Small intestine (tissue), 7 donors: Measurements from ENCODE around the gene ADAP1. TPM values are rescaled to one million over a fixed set of nuclear protein-coding genes. Genes with fewer than 3 reads are reported as not detected.
"Not testable (repeated sequence)": the region's sequence is repeated elsewhere in the genome, so short reads cannot be mapped to it uniquely, and the experiment has no call there.

Experiments used
- DNase-seq, 2 donors: peaks; one replicate each; pipeline versions ENCODE4 v3.0.0 to v3.0.0-alpha.2; 2013
- FAIRE-seq: peaks from 2 replicates; lab custom pipeline; 2012; peaks lifted over from hg19 to GRCh38; lab: Jason Lieb, UNC
- H3K27ac ChIP-seq, 3 donors: one replicate each; pipeline ENCODE4 v1.5.1; 2013; ENCODE audit warnings: low read length in 2 of 3, mild to moderate bottlenecking in 2 of 3, control low read depth in 1 of 3, inconsistent platforms in 1 of 3, low read depth in 1 of 3, moderate library complexity in 1 of 3
- H3K27me3 ChIP-seq, 3 donors: one replicate each; pipeline ENCODE4 v1.6.1; 2013; ENCODE audit warnings: low read length in 3 of 3, inconsistent platforms in 1 of 3; ENCODE audit not compliant: control insufficient read depth in 3 of 3, insufficient read depth in 3 of 3
- H3K36me3 ChIP-seq, 3 donors: one replicate each; pipeline ENCODE4 v1.6.1; 2013; ENCODE audit warnings: low read length in 3 of 3, inconsistent platforms in 1 of 3, low read depth in 1 of 3, mild to moderate bottlenecking in 1 of 3, moderate library complexity in 1 of 3; ENCODE audit not compliant: control insufficient read depth in 3 of 3, insufficient read depth in 2 of 3
- H3K4me1 ChIP-seq, 3 donors: one replicate each; pipeline ENCODE4 v1.6.1; 2013; ENCODE audit warnings: low read length in 2 of 3, inconsistent platforms in 1 of 3, low read depth in 1 of 3, mild to moderate bottlenecking in 1 of 3, moderate library complexity in 1 of 3; ENCODE audit not compliant: control insufficient read depth in 3 of 3, insufficient read depth in 2 of 3
- H3K4me3 ChIP-seq, 3 donors: one replicate each; pipeline ENCODE4 v1.5.1; 2013; ENCODE audit warnings: low read length in 3 of 3, control low read depth in 1 of 3, inconsistent platforms in 1 of 3, low read depth in 1 of 3, mild to moderate bottlenecking in 1 of 3, moderate library complexity in 1 of 3
- H3K9me3 ChIP-seq, 2 donors: one replicate each; pipeline ENCODE4 v1.6.1; 2013; ENCODE audit warnings: low read depth in 1 of 2, low read length in 1 of 2; ENCODE audit not compliant: control insufficient read depth in 2 of 2, insufficient read depth in 1 of 2
- WGBS, 3 donors: extraction: QIAGEN DNeasy Blood & Tissue Kit; methylation state at CpG; one replicate each; pipeline ENCODE4 v1.1.7; 2013; 5-methylcytosine and 5-hydroxymethylcytosine counted together
- polyA plus RNA-seq, 4 donors: library from polyadenylated mRNA; stranded (reverse) in 3 of 4; unstranded in 1 of 4; fragments of 200-250 nt in 3 of 4; fragments of 120-200 nt in 1 of 4; gene quantifications; one replicate each; pipeline versions ENCODE4 v1.2.1 to v1.2.3, GENCODE V29; 2013
- donor health status: healthy with polysubstance abuse.
- donor health status: control.
- donor health status: control.
- donor health status: Bipolar disorder and iron deficiency.
- donor health status: healthy.

ADAP1 gene
- polyA plus RNA-seq, 4 donors: 69.2 to 113 (median 86.7) TPM

DNA sequence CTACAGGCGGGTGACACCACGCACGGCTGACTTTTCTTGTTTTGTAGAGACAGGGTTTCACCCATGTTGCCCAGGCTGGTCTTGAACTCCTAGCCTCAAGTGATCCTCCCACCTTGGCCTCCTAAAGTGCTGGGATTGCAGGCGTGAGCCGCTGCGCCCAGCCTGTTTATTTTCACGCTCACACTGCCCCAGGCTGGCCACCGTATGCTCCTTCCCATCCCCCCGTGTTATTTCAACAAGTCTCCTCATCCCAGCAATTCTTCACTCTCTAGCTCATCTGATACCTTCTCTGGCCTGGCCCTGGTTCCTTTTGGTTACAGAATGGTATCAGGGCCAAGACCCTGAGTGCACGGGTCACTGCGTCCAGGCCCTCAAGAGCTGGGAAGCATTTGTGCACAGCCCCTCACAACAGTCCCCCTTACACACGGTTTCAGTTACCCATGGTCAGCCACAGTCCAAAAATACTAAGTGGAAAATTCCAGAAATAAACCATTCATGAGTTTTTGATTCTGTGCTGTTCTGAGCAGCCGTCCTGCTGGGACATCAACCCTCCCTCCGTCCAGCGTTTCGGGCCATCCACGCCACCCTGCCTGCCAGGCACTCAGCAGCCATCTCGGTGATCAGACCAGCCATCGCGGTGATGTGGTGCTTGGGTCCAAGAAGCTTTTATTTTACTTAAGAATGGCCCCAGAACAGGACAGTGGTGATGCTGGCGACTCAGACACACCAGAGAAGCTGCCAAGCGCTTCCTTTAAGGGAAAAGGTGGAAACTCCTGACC is 12.0 kb upstream of the ADAP1 start:
- no peak for DNase-seq
- 82 to 87% (median 84%) methylated on average over 22 of the region's 22 CpGs for WGBS, 3 donors
- peaks cover 0 to 22% (median 0%) of the 10 kb centered on the region in 3 donors for H3K4me1 ChIP-seq
- no peak overlapping the region for H3K4me3 ChIP-seq
- no peaks in the 10 kb centered on the region for H3K27me3 ChIP-seq
- no peak for FAIRE-seq
- peaks cover 0 to 8% of the 10 kb centered on the region in 2 donors for H3K9me3 ChIP-seq
- peaks cover 11 to 58% (median 11%) of the 10 kb centered on the region in 3 donors for H3K36me3 ChIP-seq
- no peak overlapping the region for H3K27ac ChIP-seq

GRCh38 chr7:964401-965231 is 10.1 kb upstream of the ADAP1 start:
- DNase-seq (peak; percentile 45 to 70), FAIRE-seq (no peak)
- 32 to 42% (median 40%) methylated on average over 26 to 27 of the region's 27 CpGs for WGBS, 3 donors
- peak overlapping the region in 1 of 3 donors; percentile 35 for H3K27ac ChIP-seq
- H3K36me3 ChIP-seq: peaks cover 11 to 42% (median 11%) of the 10 kb centered on the region in 3 donors
- H3K9me3 ChIP-seq: peaks cover 0 to 8% of the 10 kb centered on the region in 2 donors
- H3K4me1 ChIP-seq: peaks cover 0 to 22% (median 0%) of the 10 kb centered on the region in 3 donors
- no peak overlapping the region for H3K4me3 ChIP-seq
- no peaks in the 10 kb centered on the region for H3K27me3 ChIP-seq

DNA sequence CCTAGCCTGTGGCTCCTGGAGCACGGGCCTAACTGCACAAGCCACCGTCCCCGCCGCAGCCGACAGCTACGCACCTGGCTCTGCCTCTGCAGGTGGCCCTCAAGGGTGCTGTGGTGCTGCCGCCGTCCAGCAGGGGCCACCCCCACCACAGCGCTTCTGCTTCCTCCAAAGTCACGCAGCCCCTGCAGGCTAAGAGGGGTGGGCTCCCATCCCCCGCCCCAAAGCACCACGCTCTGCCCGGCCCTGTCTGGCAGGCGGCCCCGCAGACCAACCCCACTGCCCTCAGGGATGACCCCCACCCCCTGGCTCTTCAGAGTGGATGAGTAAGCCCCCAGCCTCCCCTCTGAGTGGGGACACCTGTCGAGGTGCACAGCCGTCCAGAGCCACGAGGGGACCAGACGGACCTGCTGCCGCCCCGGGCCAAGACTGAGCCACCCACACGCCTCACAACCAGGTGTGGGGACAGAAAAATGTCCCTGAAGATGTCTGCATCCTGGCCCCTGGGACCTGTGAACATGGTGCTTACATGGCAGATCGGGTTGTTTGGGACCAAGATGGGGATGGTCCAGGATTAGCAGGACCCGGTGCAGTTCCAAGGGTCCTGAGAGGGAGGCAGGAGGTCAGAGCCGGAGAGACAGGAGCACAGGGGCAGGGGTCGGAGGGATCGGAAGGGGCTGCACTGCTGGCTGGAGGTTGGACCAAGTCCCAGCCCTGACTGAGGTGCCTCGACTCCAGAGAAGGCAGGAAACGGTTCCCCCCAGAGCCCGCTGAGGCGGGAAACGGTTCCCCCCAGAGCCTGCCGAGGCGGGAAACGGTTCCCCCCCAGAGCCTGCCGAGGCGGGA is 9.0 kb upstream of the ADAP1 start:
- H3K9me3 ChIP-seq: peaks cover 0 to 8% of the 10 kb centered on the region in 2 donors
- H3K36me3 ChIP-seq: peaks cover 6 to 32% (median 8%) of the 10 kb centered on the region in 3 donors
- no peak for FAIRE-seq
- DNase-seq: peak in 1 of 2 donors; percentile 26
- H3K27ac ChIP-seq: no peak overlapping the region
- 15 to 26% (median 22%) methylated on average over 34 to 37 of the region's 37 CpGs for WGBS, 3 donors
- no peaks in the 10 kb centered on the region for H3K27me3 ChIP-seq
- H3K4me3 ChIP-seq: no peak overlapping the region
- H3K4me1 ChIP-seq: peaks cover 0 to 22% (median 0%) of the 10 kb centered on the region in 3 donors

DNA sequence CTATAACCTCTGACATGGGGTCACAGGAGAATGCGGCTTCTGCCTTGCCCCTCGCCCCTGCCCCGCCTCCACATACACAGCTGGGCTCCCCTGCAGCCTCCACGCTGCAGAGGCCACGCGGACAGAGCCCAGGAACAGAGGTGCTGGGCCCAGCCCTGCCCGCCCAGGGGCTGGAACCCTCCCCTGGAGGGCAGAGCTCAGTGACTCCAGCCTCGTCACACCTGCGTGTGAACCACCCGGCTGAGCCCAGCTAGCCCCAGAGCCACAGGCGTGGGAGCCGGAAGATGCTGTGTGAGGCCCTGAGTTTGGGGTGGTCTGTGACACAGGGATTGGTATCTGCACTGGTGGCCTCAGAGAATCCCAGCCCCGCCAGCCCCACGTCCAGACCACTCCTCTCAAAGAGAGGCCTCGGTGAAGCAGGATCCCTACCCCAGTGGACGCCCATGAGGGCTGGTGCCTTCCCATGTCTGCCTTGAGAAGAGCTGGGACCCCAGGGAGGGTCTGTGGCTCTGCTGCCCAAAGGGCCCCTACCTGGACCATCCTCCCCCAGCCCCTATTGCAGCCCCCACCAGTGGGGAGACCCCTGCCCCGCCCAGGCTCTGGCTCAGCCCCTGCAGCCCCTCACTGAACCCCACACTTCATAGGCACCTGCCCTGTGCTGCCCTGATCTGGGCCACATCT is 8.1 kb upstream of the ADAP1 start:
- H3K27me3 ChIP-seq: no peaks in the 10 kb centered on the region
- no peak overlapping the region for H3K4me3 ChIP-seq
- DNase-seq: no peak
- H3K4me1 ChIP-seq: peaks cover 0 to 22% (median 0%) of the 10 kb centered on the region in 3 donors
- H3K36me3 ChIP-seq: peaks cover 2 to 23% (median 5%) of the 10 kb centered on the region in 3 donors
- no peak for FAIRE-seq
- no peak overlapping the region for H3K27ac ChIP-seq
- 90 to 92% (median 91%) methylated on average over 16 to 17 of the region's 17 CpGs for WGBS, 3 donors
- peaks cover 0 to 8% of the 10 kb centered on the region in 2 donors for H3K9me3 ChIP-seq

DNA sequence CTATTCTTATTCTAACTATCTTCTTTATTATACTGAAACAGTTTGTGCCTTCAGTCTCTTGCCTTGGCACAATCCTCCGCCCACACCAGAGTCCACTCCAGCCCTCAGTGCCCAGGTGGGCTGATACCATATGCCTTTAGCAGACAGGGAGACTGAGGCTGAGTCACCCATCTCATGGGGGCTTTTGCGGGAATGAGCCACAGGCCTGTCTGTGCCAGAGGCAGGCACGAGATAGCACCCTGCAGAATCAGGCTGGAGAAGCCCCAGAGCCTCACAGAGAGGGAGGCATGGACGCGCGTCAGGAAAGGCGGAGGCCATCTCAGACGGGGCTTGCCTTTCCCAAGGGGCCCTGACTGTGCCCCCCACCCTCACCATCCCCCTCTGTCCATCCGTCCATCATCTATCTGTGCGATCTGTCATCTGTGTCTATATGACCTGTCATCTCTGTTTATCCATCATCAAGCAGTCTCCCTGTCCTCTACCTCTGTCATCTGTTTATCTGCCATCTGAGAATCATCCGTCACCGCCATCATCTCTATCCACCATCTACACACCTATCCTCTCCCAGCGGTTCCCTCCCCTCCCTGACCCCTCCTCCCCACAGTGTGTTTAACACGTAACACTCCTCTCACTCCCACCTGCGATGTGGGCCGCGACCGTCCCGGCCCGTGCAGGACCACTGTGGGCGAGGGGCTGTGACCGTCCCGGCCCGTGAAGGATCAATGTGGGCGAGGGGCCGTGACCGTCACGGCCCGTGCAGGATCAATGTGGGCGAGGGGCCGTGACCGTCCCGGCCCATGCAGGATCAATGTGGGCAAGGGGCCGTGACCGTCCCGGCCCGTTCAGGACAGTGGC is 7.3 kb upstream of the ADAP1 start:
- Histone ChIP-seq H3K4me1 (peaks cover 0 to 22% (median 0%) of the 10 kb centered on the region in 3 donors), H3K27ac (no peak overlapping the region), H3K27me3 (no peaks in the 10 kb centered on the region), H3K36me3 (peaks cover 0 to 15% (median 2%) of the 10 kb centered on the region in 3 donors), H3K4me3 (no peak overlapping the region), H3K9me3 (peaks cover 0 to 8% of the 10 kb centered on the region in 2 donors)
- FAIRE-seq (no peak), DNase-seq (no peak)
- 91 to 94% (median 92%) methylated on average over 33 to 37 of the region's 37 CpGs for WGBS, 3 donors

- H3K9me3 ChIP-seq, H3K27me3 ChIP-seq, H3K36me3 ChIP-seq, DNase-seq, H3K27ac ChIP-seq, H3K4me3 ChIP-seq, FAIRE-seq: not testable (repeated sequence)
- 61 to 68% (median 66%) methylated on average over 13 of the region's 13 CpGs for WGBS, 3 donors
- peaks cover 0 to 22% (median 0%) of the 10 kb centered on the region in 3 donors for H3K4me1 ChIP-seq
These were observed 6.5 kb upstream of the ADAP1 start for GRCh38 chr7:960972-961371.

- DNase-seq (peak in 1 of 2 donors; percentile 46), FAIRE-seq (no peak)
- 67 to 74% (median 70%) methylated on average over 31 of the region's 31 CpGs for WGBS, 3 donors
These were observed 5.9 kb upstream of the ADAP1 start for GRCh38 chr7:960269-960871.

More at GRCh38 chr7:960269-960871, 5.9 kb upstream of the ADAP1 start:
- Histone ChIP-seq H3K9me3 (peaks cover 0 to 8% of the 10 kb centered on the region in 2 donors), H3K36me3 (peaks cover 0 to 3% (median 0%) of the 10 kb centered on the region in 3 donors), H3K27ac (no peak overlapping the region), H3K27me3 (no peaks in the 10 kb centered on the region), H3K4me1 (peaks cover 0 to 22% (median 0%) of the 10 kb centered on the region in 3 donors), H3K4me3 (no peak overlapping the region)
